ENCODE measurements around the gene RTN4R. TPM values are rescaled to one million over a fixed set of nuclear protein-coding genes. Genes with fewer than 3 reads are reported as not detected.

RTN4R gene
- total and polyA plus RNA-seq, 7 donors = 0.36 to 4.3 (median 0.83) TPM; not detected in 2

- WGBS, 2 donors = 93 to 94% methylated on average over 13 of the region's 13 CpGs
- H3K27me3 ChIP-seq = no peaks in the 10 kb centered on the region
- no peaks in the 10 kb centered on the region for H3K36me3 ChIP-seq
- H3K27ac ChIP-seq = no peak overlapping the region
- DNase-seq = no peak
- TF ChIP-seq EP300 (IDR thresholded peaks at IDR 0.05) (no peak), POLR2A (IDR thresholded peaks at IDR 0.05) (no peak), POLR2AphosphoS5 (IDR thresholded peaks at IDR 0.05) (no peak)
- TF ChIP-seq, protein P1, sequence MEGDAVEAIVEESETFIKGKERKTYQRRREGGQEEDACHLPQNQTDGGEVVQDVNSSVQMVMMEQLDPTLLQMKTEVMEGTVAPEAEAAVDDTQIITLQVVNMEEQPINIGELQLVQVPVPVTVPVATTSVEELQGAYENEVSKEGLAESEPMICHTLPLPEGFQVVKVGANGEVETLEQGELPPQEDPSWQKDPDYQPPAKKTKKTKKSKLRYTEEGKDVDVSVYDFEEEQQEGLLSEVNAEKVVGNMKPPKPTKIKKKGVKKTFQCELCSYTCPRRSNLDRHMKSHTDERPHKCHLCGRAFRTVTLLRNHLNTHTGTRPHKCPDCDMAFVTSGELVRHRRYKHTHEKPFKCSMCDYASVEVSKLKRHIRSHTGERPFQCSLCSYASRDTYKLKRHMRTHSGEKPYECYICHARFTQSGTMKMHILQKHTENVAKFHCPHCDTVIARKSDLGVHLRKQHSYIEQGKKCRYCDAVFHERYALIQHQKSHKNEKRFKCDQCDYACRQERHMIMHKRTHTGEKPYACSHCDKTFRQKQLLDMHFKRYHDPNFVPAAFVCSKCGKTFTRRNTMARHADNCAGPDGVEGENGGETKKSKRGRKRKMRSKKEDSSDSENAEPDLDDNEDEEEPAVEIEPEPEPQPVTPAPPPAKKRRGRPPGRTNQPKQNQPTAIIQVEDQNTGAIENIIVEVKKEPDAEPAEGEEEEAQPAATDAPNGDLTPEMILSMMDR (IDR thresholded peaks at IDR 0.05) = no peak
- H3K4me3 ChIP-seq = no peak overlapping the region
- no peaks in the 10 kb centered on the region for H3K4me1 ChIP-seq
- intact Hi-C loops (cut with DNase I) = no loop called here
- no peaks in the 10 kb centered on the region for H3K9me3 ChIP-seq
These were observed 12.1 kb downstream of the RTN4R start for GRCh38 chr22:20256027-20256426.

GRCh38 chr22:20254975-20255946 lies 12.9 kb downstream of the RTN4R start:
- Histone ChIP-seq H3K9me3 (no peaks in the 10 kb centered on the region), H3K4me3 (no peak overlapping the region), H3K4me1 (no peaks in the 10 kb centered on the region), H3K27ac (no peak overlapping the region), H3K36me3 (no peaks in the 10 kb centered on the region), H3K27me3 (no peaks in the 10 kb centered on the region)
- intact Hi-C loops (cut with DNase I) = no loop called here
- TF ChIP-seq, protein P1 (IDR thresholded peaks at IDR 0.05) = no peak
- no peak for TF ChIP-seq POLR2AphosphoS5 (IDR thresholded peaks at IDR 0.05)
- TF ChIP-seq EP300 (IDR thresholded peaks at IDR 0.05) = no peak
- TF ChIP-seq POLR2A (IDR thresholded peaks at IDR 0.05) = no peak
- no peak for DNase-seq
- WGBS, 2 donors = 89% methylated on average over 23 of the region's 23 CpGs

DNA sequence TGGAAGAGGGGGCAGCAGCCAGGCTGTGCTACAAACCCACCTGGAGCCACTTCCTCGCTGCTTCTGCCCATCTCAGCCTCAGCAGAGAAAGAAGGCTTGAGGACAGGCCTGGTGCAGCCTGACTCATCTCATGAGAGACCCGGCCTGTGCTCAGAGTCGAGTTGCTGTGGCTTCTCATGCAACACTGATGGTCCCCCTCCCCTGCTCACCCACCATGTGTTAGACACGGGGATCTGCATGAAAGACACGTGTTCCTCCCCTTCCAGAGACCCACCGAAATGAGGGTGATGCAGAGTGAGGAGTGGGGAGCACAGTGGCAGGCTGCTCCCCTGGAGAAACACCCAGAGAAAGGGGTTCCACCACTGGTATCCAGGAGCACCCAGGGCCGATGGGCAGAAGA lies 15.0 kb downstream of the RTN4R start:
- intact Hi-C loops (cut with DNase I) = no loop called here
- Histone ChIP-seq H3K4me3 (no peak overlapping the region), H3K27me3 (no peaks in the 10 kb centered on the region), H3K27ac (no peak overlapping the region), H3K4me1 (peaks cover 0 to 16% (median 10%) of the 10 kb centered on the region in 4 donors), H3K36me3 (no peaks in the 10 kb centered on the region), H3K9me3 (no peaks in the 10 kb centered on the region)
- 85 to 87% methylated on average over 7 of the region's 7 CpGs for WGBS, 2 donors
- DNase-seq = no peak
- TF ChIP-seq POLR2AphosphoS5 (IDR thresholded peaks at IDR 0.05) (no peak), POLR2A (IDR thresholded peaks at IDR 0.05) (no peak), EP300 (IDR thresholded peaks at IDR 0.05) (no peak)
- TF ChIP-seq, protein P1 (IDR thresholded peaks at IDR 0.05) = no peak

- H3K27ac ChIP-seq = no peak overlapping the region
- H3K4me1 ChIP-seq = peaks cover 0 to 16% (median 10%) of the 10 kb centered on the region in 4 donors
- WGBS, 2 donors = 91% methylated on average over 5 of the region's 5 CpGs
- TF ChIP-seq POLR2A (IDR thresholded peaks at IDR 0.05) (no peak), POLR2AphosphoS5 (IDR thresholded peaks at IDR 0.05) (no peak), EP300 (IDR thresholded peaks at IDR 0.05) (no peak)
- TF ChIP-seq, protein P1 (IDR thresholded peaks at IDR 0.05) = no peak
- H3K4me3 ChIP-seq = no peak overlapping the region
- H3K36me3 ChIP-seq = no peaks in the 10 kb centered on the region
- intact Hi-C loops (cut with DNase I) = no loop called here
- H3K9me3 ChIP-seq = no peaks in the 10 kb centered on the region
- no peaks in the 10 kb centered on the region for H3K27me3 ChIP-seq
- DNase-seq = no peak
These were observed 16.1 kb downstream of the RTN4R start for GRCh38 chr22:20251981-20252380.
